ENCODE results near the gene MCEE.
"Not testable (repeated sequence)": the region's sequence is repeated elsewhere in the genome, so short reads cannot be mapped to it uniquely, and the experiment has no call there.

MCEE gene

DNA sequence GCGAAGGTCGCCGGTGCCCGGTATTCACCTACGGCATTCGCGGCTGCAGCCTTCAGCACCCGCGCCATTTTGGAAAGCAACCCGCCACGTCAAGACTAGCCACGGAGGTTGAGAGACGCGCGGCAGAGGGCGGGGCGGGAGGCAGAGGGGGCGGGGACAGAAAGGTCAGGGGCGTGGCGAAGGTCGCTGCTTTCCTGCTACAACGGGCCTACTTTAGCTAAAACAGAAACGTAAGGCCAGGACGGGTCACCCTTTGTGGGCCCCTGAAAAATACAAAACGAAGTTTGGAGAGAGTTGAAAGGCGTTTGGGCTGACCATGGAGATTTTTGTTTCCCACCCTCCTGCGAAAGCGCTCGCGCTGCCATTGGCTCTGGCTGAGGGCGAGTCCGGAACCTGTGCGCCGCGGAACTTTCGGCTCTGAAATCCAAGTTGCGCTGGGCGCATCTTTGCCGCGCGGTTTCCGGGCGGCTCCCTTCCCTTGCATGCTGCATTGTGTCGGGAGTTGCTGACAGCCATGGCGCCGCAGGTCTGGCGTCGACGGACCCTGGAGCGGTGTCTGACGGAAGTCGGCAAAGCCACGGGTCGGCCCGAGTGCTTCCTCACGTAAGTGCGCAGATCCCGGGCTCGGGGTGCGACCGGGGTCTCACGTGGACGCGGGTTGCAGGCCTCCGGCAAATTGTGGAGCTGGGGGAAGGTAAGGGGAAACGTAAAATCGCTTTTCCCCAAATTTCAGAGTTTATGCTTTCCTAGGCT is at the start of gene MCEE, which contains the start of gene MPHOSPH10:
TSS of gene MCEE (minus strand) at position 78 of the 753 bp plus-strand sequence. CDS start at position 68, 10 bp downstream.
TSS of gene MPHOSPH10 (plus strand) at position 483 of the 753 bp plus-strand sequence. CDS start at position 515, 32 bp downstream.
- peak within 1 kb of the TSS; percentile 91 for H3K4me3 ChIP-seq (ENCODE audit: low read depth, low read length)

DNA sequence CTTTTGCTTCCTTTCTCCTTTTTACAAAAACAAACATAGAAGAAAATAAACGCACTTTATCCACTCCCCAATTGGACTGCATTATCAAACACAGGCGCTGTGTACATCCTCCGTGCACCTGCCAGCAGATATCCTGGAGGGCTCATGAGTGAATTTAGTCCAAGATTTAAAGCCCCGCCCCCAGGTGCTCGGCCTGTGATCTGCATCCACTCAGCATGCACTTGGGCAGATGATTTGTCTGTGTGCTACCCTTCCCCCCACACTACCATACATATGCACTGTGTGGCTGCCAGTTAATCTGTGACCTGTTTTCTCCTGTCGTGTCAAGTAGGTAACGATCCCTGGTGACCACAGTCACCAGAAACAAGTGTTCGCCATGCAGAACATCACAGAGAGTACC is 48.8 kb upstream of the MCEE start:
- H3K4me3 ChIP-seq (ENCODE audit: low read depth, low read length), result not testable (repeated sequence)

DNA sequence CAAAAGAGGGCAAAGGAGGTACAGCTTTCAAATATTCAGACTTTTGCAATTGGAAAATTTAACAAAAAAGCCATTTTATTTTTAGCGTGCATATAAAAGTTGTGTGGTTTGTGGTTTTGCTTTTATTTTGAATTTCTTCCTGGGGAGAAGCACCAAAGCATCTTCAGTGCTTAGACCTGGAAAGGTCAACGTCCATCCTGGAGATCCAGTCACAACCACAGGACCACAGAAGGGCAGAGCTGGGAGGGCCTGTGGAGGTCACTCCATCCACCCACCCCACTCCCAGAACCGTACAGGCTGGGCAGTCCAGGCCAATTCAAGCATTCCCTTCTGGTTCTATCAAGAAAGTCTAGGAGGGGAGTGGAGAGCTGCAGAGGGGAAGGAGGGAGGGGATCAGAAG is 44.2 kb upstream of the MCEE start:
- no peak overlapping the region for H3K4me3 ChIP-seq (ENCODE audit: low read depth, low read length)

DNA sequence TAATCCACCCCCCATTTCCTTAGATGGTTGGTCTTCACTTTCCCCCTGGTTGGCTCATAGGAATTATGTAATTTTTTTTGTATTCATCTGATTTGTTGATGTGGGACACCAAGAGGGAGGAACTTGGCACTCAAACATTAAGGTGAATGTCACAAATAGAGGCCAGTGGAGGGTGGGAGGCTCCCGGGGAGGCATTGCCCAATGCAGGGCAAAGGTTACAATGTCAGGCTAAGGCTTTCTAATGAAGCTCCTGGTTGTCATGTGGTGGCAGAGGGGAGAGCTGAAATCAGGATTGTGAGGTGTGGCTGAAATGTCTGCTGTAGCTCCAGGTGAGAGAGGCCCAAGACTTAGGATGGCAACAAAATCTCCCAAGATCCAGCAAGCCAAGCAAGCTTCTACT is 43.1 kb upstream of the MCEE start:
- no peak overlapping the region for H3K4me3 ChIP-seq (ENCODE audit: low read depth, low read length)

GRCh38 chr2:71166812-71167211 is 36.8 kb upstream of the MCEE start:
- no peak overlapping the region for H3K4me3 ChIP-seq (ENCODE audit: low read depth, low read length)

DNA sequence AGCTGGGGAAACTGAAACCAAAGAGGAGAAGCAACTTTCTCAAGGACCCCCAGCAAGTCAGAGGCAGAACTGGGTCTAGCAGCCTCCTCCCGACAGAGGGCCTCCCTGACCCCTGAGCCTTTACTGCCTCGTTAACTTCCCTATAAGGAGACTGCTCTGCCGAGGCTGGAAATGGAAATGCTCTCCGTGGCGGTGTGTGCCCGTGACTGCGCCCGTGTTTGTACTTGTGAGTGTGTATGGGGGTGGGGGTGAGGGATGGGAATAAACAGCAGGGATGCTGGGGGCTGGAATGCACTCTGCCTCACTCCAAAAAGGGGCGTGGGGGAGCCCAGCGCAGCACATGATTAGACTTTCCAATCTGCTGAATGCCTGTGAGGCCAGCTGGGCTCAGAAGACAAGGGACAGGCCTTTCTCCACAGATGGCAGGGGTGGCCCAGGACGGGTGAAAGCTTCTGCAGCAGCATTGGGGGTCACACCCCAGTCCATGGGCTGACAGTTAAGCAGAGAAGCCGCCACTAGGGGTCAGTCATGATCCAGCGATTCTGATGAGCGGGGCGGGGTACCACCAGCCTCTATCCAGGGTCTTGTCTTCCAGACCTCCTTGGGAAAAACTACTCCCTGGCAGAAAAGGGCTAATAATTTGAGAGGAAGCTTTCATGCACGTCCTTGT is 27.2 kb upstream of the MCEE start:
- H3K4me3 ChIP-seq (ENCODE audit: low read depth, low read length), result no peak overlapping the region

DNA sequence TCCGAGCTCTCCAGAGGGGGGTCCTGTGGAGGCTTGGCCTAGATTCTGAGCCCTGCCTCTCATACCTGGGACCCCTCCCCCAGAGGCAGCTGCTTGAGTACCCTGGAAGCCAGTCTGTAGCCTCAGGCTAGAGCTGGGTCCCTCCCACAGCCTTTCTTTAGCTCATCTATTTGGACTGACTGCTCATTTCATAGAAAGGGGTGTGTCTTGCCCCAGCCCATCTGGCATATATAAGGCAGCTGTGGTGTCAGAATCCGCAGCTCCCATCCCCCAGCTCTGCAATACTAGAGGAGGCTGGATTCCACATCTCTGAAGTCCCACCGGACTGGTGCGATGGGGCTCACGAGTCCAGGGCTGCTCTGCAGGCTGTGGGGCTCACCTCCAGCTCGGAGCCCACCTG is 26.5 kb upstream of the MCEE start:
- H3K4me3 ChIP-seq (ENCODE audit: low read depth, low read length), result no peak overlapping the region

DNA sequence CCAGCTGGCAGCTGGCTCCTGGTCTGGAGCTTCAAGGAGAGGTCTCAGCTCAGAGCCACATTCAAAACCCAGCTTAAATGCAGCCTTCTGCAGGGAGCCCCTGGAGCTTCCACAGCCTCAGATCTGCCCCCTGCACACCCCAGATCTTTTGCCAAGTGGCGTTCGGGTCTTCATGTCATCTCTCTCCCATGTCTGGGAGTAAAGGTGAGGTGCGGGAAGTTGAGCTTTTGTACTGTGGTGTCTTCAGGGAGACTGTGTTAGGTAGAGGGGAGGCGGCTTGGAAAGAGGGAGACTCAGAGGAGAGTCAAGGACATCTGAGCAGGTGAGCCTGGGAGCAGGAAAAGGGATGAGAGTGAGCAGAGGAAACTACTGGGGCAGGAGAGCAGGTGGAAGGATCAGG is 25.8 kb upstream of the MCEE start:
- H3K4me3 ChIP-seq (ENCODE audit: low read depth, low read length), result no peak overlapping the region

DNA sequence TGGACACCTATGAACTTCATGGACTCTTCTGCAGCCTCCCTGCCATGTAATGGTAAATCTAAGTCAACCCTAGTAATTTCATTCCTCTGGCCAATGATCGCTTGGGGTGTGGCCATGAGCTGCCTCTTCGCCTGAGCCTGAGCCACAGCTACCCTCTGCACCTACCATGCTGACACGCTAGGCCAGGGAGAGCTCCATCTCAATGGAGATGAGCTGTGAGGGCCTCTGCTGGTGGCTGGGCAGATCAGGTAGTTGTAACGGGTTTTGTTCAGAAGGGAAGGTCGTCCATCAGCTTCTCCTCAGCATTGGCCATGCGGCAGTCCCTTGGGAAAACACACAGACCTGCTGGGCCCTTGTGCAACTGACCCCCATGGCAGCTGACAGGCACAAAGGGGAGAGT is 24.8 kb upstream of the MCEE start:
- H3K4me3 ChIP-seq (ENCODE audit: low read depth, low read length), result no peak overlapping the region

GRCh38 chr2:71154279-71154678 is 24.2 kb upstream of the MCEE start:
- no peak overlapping the region for H3K4me3 ChIP-seq (ENCODE audit: low read depth, low read length)

GRCh38 chr2:71153585-71154224 is 23.7 kb upstream of the MCEE start:
- H3K4me3 ChIP-seq (ENCODE audit: low read depth, low read length), result no peak overlapping the region

DNA sequence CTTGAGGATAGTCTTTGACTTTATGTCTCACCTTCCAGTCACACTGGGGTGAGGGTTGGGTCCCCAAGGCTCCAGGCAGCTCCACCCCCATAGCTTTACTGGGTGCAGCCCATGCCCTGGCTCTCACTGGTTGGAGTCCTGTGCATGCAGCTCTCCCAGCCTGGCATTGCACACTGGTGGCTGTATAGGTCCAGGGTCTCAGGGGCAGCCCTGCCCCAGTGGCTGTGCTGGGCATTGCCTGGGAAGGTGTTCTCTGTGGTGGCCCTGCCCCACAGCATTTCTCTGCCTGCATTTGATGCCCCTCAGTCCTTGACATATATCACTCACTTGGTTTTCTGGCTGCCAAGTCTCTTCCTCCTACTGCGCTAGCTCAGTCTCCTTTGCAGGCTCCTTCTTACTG is 21.6 kb upstream of the MCEE start:
- no peak overlapping the region for H3K4me3 ChIP-seq (ENCODE audit: low read depth, low read length)

DNA sequence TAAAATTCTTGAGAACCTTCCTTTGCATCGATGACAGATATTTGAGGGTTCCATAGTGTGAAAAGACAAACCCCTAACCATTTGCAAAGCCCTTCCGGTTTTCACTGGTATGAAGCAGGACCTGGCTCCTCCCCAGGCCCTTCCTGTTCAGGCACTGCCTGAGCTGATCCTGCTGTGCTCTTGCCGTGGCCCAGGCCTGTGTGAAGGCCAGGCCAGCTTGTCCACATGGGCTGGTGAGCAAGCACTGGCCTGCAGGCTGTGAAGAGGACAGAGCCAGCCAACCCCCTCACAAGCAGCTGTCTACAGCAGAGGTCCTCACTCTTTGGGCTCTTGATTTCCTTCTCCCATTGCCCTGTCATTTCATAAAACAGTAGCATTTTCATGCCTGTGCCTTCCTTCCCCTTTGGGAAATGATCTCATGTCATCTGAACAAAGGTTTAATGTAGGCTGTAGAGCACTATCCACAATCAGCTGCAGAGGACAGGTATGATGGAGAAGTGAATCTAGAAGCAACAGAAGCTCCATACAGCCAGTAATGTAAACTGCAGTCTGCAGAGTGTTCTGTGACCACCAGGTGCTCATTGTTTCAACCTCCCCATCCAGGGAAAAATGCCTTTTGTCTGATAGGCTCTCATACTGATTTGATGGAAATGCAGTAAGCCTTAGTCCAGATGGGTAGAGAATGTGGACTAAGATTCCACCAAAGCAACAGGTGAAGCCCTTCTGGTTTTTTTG is 20.2 kb upstream of the MCEE start:
- H3K4me3 ChIP-seq (ENCODE audit: low read depth, low read length), result no peak overlapping the region

DNA sequence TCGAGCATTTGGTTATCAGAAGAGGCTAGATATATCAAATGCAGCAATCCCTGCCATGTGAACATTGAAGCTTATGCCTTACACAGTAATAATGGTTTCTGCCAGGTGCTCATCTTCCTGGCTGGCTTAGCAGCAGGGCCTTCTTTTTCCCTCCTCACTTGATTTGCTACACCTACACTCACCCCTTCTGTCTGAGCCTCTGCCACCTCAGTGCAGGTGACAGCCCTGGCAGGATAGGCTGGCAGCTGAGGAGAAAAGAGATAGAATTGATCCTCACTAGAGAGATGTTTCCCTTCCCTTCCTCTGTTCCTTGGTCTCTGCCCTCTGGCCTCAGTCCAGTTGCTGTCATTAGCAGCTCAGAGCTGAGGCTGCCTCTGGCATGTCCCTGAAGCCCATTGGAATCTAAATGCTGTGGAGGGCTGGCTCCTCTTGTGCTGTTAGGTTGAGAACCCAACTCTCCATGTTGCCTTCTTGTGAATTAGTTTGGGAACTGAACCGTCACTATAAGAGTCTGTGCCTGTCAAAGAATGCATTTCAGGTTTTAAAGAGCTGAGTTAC is 18.6 kb upstream of the MCEE start:
- no peak overlapping the region for H3K4me3 ChIP-seq (ENCODE audit: low read depth, low read length)

GRCh38 chr2:71143782-71144181 is 13.8 kb upstream of the MCEE start:
- H3K4me3 ChIP-seq (ENCODE audit: low read depth, low read length), result no peak overlapping the region

GRCh38 chr2:71136174-71136573 is 6.1 kb upstream of the MCEE start:
- H3K4me3 ChIP-seq (ENCODE audit: low read depth, low read length), result no peak overlapping the region

DNA sequence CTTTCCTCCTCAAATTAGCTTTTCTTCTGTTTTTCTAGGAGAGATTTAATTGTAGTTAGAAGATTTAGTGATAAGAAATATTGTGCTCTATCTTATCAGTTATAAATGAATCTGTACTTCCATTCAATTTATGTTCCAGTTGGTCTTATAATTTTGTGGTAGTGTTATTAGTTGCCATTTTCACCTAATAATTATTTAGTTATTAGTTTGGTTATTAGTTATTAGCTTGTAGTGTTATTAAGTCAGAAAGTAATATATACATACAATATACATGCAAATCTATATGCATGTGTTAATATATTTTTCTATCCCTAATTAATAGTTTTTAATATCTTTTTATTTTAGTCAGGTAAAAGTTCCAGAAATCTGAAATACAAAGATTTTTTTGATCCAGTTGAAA is 3.6 kb upstream of the MCEE start:
- H3K4me3 ChIP-seq (ENCODE audit: low read depth, low read length), result no peak overlapping the region

GRCh38 chr2:71131387-71132166 is 1.5 kb upstream of the MCEE start:
- H3K4me3 ChIP-seq (ENCODE audit: low read depth, low read length), result peak overlapping the region; percentile 91

- peak overlapping the region; percentile 91 for H3K4me3 ChIP-seq (ENCODE audit: low read depth, low read length)
Observed at GRCh38 chr2:71130905-71131244, 846 bp upstream of the MCEE start.

DNA sequence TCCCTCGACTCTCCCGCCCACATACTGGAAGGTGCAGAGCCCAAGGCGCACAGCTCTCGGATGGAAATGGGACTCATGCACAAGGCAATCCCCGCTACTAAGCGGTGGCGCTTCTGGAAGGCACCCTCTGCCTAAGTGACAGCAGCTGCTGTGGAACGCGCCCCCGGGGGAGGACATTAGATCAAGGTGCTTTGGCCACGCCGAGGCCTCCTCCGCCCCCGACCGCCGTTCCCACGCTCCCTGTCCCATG is 202 bp downstream of the MCEE start:
- H3K4me3 ChIP-seq (ENCODE audit: low read depth, low read length), result peak overlapping the region; percentile 91

Measured in iPS-11a (cell line).